ENCODE results near the gene UPK1A.

GRCh38 chr19:35622750-35623149 lies 43.6 kb upstream of the UPK1A start:
- TF ChIP-seq POLR2A (IDR thresholded peaks at IDR 0.05; ENCODE audit: low read depth, low read length) (no peak), TAF1 (IDR thresholded peaks at IDR 0.05; ENCODE audit: low read depth, low read length) (no peak), POLR2AphosphoS5 (IDR thresholded peaks at IDR 0.05; ENCODE audit: low read depth, low read length) (no peak)
